T-helper 1 cell treated with Interleukin-12 subunit alpha and Interleukin-12 subunit beta and Interleukin-4 antibody, amounts not matched to agents 30 μg/mL and 1 μg/mL, for 36 hours (primary cell): ENCODE measurements around the gene TFB2M.
A peak's percentile ranks its signal among the peaks of the same experiment; 100 is the strongest.
"Not testable (repeated sequence)": the region's sequence is repeated elsewhere in the genome, so short reads cannot be mapped to it uniquely, and the experiment has no call there.

Experiments used
- H3K27ac Mint-ChIP-seq: one replicate; pipeline ENCODE4 v1.8.0; 2021; ENCODE audit warnings: mild to moderate bottlenecking, mixed read lengths
- H3K27me3 Mint-ChIP-seq: one replicate; pipeline ENCODE4 v1.8.0; 2021; ENCODE audit warnings: low read depth, mixed read lengths
- H3K36me3 Mint-ChIP-seq: one replicate; pipeline ENCODE4 v1.8.0; 2021; ENCODE audit warnings: low read depth, mixed read lengths
- H3K4me1 Mint-ChIP-seq: one replicate; pipeline ENCODE4 v1.8.0; 2021; ENCODE audit warnings: low read depth, mixed read lengths
- H3K4me3 Mint-ChIP-seq: one replicate; pipeline ENCODE4 v1.8.0; 2021; ENCODE audit warnings: mild to moderate bottlenecking, moderate library complexity, mixed read lengths
- H3K9me3 Mint-ChIP-seq: one replicate; pipeline ENCODE4 v1.8.0; 2021; ENCODE audit warnings: mixed read lengths

The TFB2M gene

GRCh38 chr1:246591047-246591446 is 25.0 kb upstream of the TFB2M start:
- H3K4me1 Mint-ChIP-seq = peaks cover 22% of the 10 kb centered on the region
- H3K9me3 Mint-ChIP-seq = peaks cover 4% of the 10 kb centered on the region
- H3K36me3 Mint-ChIP-seq = peaks cover 28% of the 10 kb centered on the region
- no peak overlapping the region for H3K27ac Mint-ChIP-seq
- H3K4me3 Mint-ChIP-seq = no peak overlapping the region
- no peaks in the 10 kb centered on the region for H3K27me3 Mint-ChIP-seq

- not testable (repeated sequence) for H3K4me3 Mint-ChIP-seq, H3K9me3 Mint-ChIP-seq, H3K27me3 Mint-ChIP-seq, H3K27ac Mint-ChIP-seq
- H3K4me1 Mint-ChIP-seq = peaks cover 21% of the 10 kb centered on the region
- H3K36me3 Mint-ChIP-seq = peaks cover 23% of the 10 kb centered on the region
Measured at GRCh38 chr1:246589919-246590318, 23.9 kb upstream of the TFB2M start.

- H3K27me3 Mint-ChIP-seq = no peaks in the 10 kb centered on the region
- H3K27ac Mint-ChIP-seq = no peak overlapping the region
- H3K4me3 Mint-ChIP-seq = no peak overlapping the region
- H3K9me3 Mint-ChIP-seq = peaks cover 4% of the 10 kb centered on the region
- peaks cover 28% of the 10 kb centered on the region for H3K4me1 Mint-ChIP-seq
- peaks cover 32% of the 10 kb centered on the region for H3K36me3 Mint-ChIP-seq
Measured at GRCh38 chr1:246588159-246588721, 22.2 kb upstream of the TFB2M start.

- peaks cover 4% of the 10 kb centered on the region for H3K9me3 Mint-ChIP-seq
- no peaks in the 10 kb centered on the region for H3K27me3 Mint-ChIP-seq
- no peak overlapping the region for H3K27ac Mint-ChIP-seq
- no peak overlapping the region for H3K4me3 Mint-ChIP-seq
- peaks cover 33% of the 10 kb centered on the region for H3K4me1 Mint-ChIP-seq
- peaks cover 35% of the 10 kb centered on the region for H3K36me3 Mint-ChIP-seq
Measured at GRCh38 chr1:246587606-246588005, 21.5 kb upstream of the TFB2M start.

GRCh38 chr1:246587032-246587431 is 21.0 kb upstream of the TFB2M start:
- Mint-ChIP-seq H3K27ac (no peak overlapping the region), H3K27me3 (no peaks in the 10 kb centered on the region)

GRCh38 chr1:246583448-246584185 is 17.6 kb upstream of the TFB2M start:
- peaks cover 26% of the 10 kb centered on the region for H3K4me1 Mint-ChIP-seq
- no peak overlapping the region for H3K27ac Mint-ChIP-seq
- no peaks in the 10 kb centered on the region for H3K9me3 Mint-ChIP-seq
- H3K27me3 Mint-ChIP-seq = no peaks in the 10 kb centered on the region
- H3K36me3 Mint-ChIP-seq = peaks cover 16% of the 10 kb centered on the region
- H3K4me3 Mint-ChIP-seq = no peak overlapping the region

More at GRCh38 chr1:246587032-246587431, 21.0 kb upstream of the TFB2M start:
- peaks cover 33% of the 10 kb centered on the region for H3K4me1 Mint-ChIP-seq
- H3K36me3 Mint-ChIP-seq = peaks cover 34% of the 10 kb centered on the region
- H3K9me3 Mint-ChIP-seq = peaks cover 4% of the 10 kb centered on the region
- H3K4me3 Mint-ChIP-seq = no peak overlapping the region

GRCh38 chr1:246583056-246583440 is 17.0 kb upstream of the TFB2M start:
- no peaks in the 10 kb centered on the region for H3K9me3 Mint-ChIP-seq
- H3K4me3 Mint-ChIP-seq = no peak overlapping the region
- no peaks in the 10 kb centered on the region for H3K27me3 Mint-ChIP-seq
- H3K27ac Mint-ChIP-seq = no peak overlapping the region
- peaks cover 17% of the 10 kb centered on the region for H3K36me3 Mint-ChIP-seq
- peaks cover 28% of the 10 kb centered on the region for H3K4me1 Mint-ChIP-seq

- H3K4me1 Mint-ChIP-seq = peaks cover 28% of the 10 kb centered on the region
- no peaks in the 10 kb centered on the region for H3K9me3 Mint-ChIP-seq
- H3K27ac Mint-ChIP-seq = no peak overlapping the region
- H3K4me3 Mint-ChIP-seq = no peak overlapping the region
- H3K36me3 Mint-ChIP-seq = peaks cover 17% of the 10 kb centered on the region
- no peaks in the 10 kb centered on the region for H3K27me3 Mint-ChIP-seq
Measured at GRCh38 chr1:246582301-246583055, 16.4 kb upstream of the TFB2M start.

GRCh38 chr1:246580497-246581370 is 14.7 kb upstream of the TFB2M start:
- peaks cover 21% of the 10 kb centered on the region for H3K36me3 Mint-ChIP-seq
- H3K4me3 Mint-ChIP-seq = no peak overlapping the region
- no peaks in the 10 kb centered on the region for H3K9me3 Mint-ChIP-seq
- peaks cover 30% of the 10 kb centered on the region for H3K4me1 Mint-ChIP-seq
- H3K27ac Mint-ChIP-seq = no peak overlapping the region
- H3K27me3 Mint-ChIP-seq = no peaks in the 10 kb centered on the region

GRCh38 chr1:246579818-246580217 is 13.8 kb upstream of the TFB2M start:
- Mint-ChIP-seq H3K4me3 (no peak overlapping the region), H3K27ac (no peak overlapping the region), H3K36me3 (peaks cover 25% of the 10 kb centered on the region), H3K27me3 (no peaks in the 10 kb centered on the region), H3K4me1 (peaks cover 32% of the 10 kb centered on the region), H3K9me3 (no peaks in the 10 kb centered on the region)

GRCh38 chr1:246577720-246578106 is 11.7 kb upstream of the TFB2M start:
- no peak overlapping the region for H3K4me3 Mint-ChIP-seq
- peaks cover 12% of the 10 kb centered on the region for H3K36me3 Mint-ChIP-seq
- no peaks in the 10 kb centered on the region for H3K27me3 Mint-ChIP-seq
- H3K4me1 Mint-ChIP-seq = peaks cover 30% of the 10 kb centered on the region
- no peaks in the 10 kb centered on the region for H3K9me3 Mint-ChIP-seq
- no peak overlapping the region for H3K27ac Mint-ChIP-seq

GRCh38 chr1:246577082-246577719 is 11.1 kb upstream of the TFB2M start:
- Mint-ChIP-seq H3K4me1 (peaks cover 27% of the 10 kb centered on the region), H3K36me3 (peaks cover 10% of the 10 kb centered on the region), H3K27me3 (no peaks in the 10 kb centered on the region), H3K4me3 (peak overlapping the region; percentile 41), H3K9me3 (no peaks in the 10 kb centered on the region), H3K27ac (no peak overlapping the region)

- Mint-ChIP-seq H3K4me3 (no peak overlapping the region), H3K27ac (no peak overlapping the region), H3K27me3 (no peaks in the 10 kb centered on the region), H3K36me3 (peaks cover 10% of the 10 kb centered on the region), H3K9me3 (no peaks in the 10 kb centered on the region), H3K4me1 (peaks cover 27% of the 10 kb centered on the region)
Measured at GRCh38 chr1:246576709-246577032, 10.6 kb upstream of the TFB2M start.

GRCh38 chr1:246573491-246573890 is 7.4 kb upstream of the TFB2M start:
- H3K9me3 Mint-ChIP-seq = no peaks in the 10 kb centered on the region
- H3K36me3 Mint-ChIP-seq = peaks cover 15% of the 10 kb centered on the region
- H3K27ac Mint-ChIP-seq = no peak overlapping the region
- H3K4me3 Mint-ChIP-seq = no peak overlapping the region
- no peaks in the 10 kb centered on the region for H3K27me3 Mint-ChIP-seq
- H3K4me1 Mint-ChIP-seq = peaks cover 37% of the 10 kb centered on the region
